Panc1 (cell line): ENCODE measurements around the gene LINC01488. TPM values are rescaled to one million over a fixed set of nuclear protein-coding genes. Genes with fewer than 3 reads are reported as not detected.

Experiments
- ATAC-seq: fragments of 200-7000 bp; cut with Tn5 transposase; 2 replicates; pipeline ENCODE4 v1.9.1; 2020; ENCODE audit warnings: mild to moderate bottlenecking, moderate library complexity
- BruUV-seq: library from RNA; stranded (reverse); fragments of 400-500 nt; replicated peaks from 2 replicates; lab custom pipeline; 2021; lab: Mats Ljungman, UMichigan
- CTCF ChIA-PET: fragments of 300-600 bp; sonication (Branson Sonifier 250); formaldehyde crosslinking; loops from one replicate; lab custom pipeline; 2022; ENCODE audit warnings: antibody characterized with exemption; lab: Charles Lee
- POLR2A ChIA-PET: fragments of 300-600 bp; sonication (Branson Sonifier 250); formaldehyde crosslinking; loops from one replicate; lab custom pipeline; 2022; ENCODE audit warnings: antibody characterized with exemption; lab: Charles Lee
- DNase-seq: peaks from one replicate; pipeline ENCODE4 v3.0.0-alpha.2; 2010; ENCODE audit warnings: low read depth, low spot score
- H3K27ac ChIP-seq: 2 replicates; pipeline ENCODE4 v1.5.1; 2011; ENCODE audit warnings: mild to moderate bottlenecking, low read length, inconsistent platforms
- H3K27me3 ChIP-seq: fragments of 200-500 bp; sonication (Bioruptor generic); 2 replicates; pipeline ENCODE4 v1.6.0; 2014; ENCODE audit warnings: low read length, inconsistent platforms; ENCODE audit not compliant: control insufficient read depth, insufficient read depth
- H3K36me3 ChIP-seq: fragments of 200-500 bp; sonication (Bioruptor generic); 2 replicates; pipeline ENCODE4 v1.5.1; 2014; ENCODE audit warnings: inconsistent platforms, mild to moderate bottlenecking, low read length, moderate library complexity; ENCODE audit not compliant: control insufficient read depth, insufficient read depth
- H3K4me1 ChIP-seq: 2 replicates; pipeline ENCODE4 v1.5.1; 2011; ENCODE audit warnings: inconsistent platforms, mild to moderate bottlenecking, low read length, moderate library complexity; ENCODE audit not compliant: control insufficient read depth, insufficient read depth
- H3K4me3 ChIP-seq, 2 experiments: 2 replicates each; pipeline ENCODE4 v1.5.1; 2011 to 2012; ENCODE audit warnings: low read depth in 2 of 2, low read length in 2 of 2, mild to moderate bottlenecking in 2 of 2, inconsistent platforms in 1 of 2, moderate library complexity in 1 of 2
- H3K9me3 ChIP-seq: fragments of 200-500 bp; sonication (Bioruptor generic); 2 replicates; pipeline ENCODE4 v1.5.1; 2014; ENCODE audit warnings: low read depth, mild to moderate bottlenecking, inconsistent platforms, low read length, moderate library complexity; ENCODE audit not compliant: control insufficient read depth, insufficient read depth
- POLR2AphosphoS5 ChIP-seq: IDR thresholded peaks from 2 replicates; pipeline ENCODE4 v1.6.1; 2012; ENCODE audit warnings: mild to moderate bottlenecking, low read depth, low read length, moderate library complexity
- SIN3A ChIP-seq: IDR thresholded peaks from 2 replicates; pipeline ENCODE4 v1.6.1; 2012; ENCODE audit warnings: low read depth, mild to moderate bottlenecking, low read length, moderate library complexity, borderline replicate concordance; ENCODE audit not compliant: insufficient read depth
- TCF7L2 ChIP-seq: IDR thresholded peaks from 2 replicates; pipeline ENCODE4 v1.6.1; 2011; ENCODE audit warnings: mild to moderate bottlenecking, low read depth, low read length, inconsistent platforms
- in situ Hi-C: cut with HindIII; loops from 2 replicates; pipeline ENCODE4 v1.10.0; 2016; ENCODE audit warnings: low sequenced_read_pairs, low pct_unique_long_range_greater_than_20kb
- intact Hi-C: fragments of 100-400 bp; cut with micrococcal nuclease; formaldehyde crosslinking; loops from one replicate; pipeline ENCODE4 v1.10.0; 2022; ENCODE audit not compliant: unreplicated experiment
- total RNA-seq: library from RNA; stranded (reverse); gene quantifications from one replicate; pipeline ENCODE4 v1.2.1, GENCODE V29; 2021; ENCODE audit not compliant: unreplicated experiment
- TF ChIP-seq, protein P1 (sequence below), 2 experiments: IDR thresholded peaks; 2 replicates each; pipeline ENCODE4 v1.6.1; 2011 to 2012; ENCODE audit warnings: low read depth in 2 of 2, control low read depth in 1 of 2, low read length in 1 of 2, mild to moderate bottlenecking in 1 of 2, moderate library complexity in 1 of 2; ENCODE audit not compliant: insufficient read depth in 1 of 2
- TF ChIP-seq, protein P2 (sequence below): fragments of 450-650 bp; IDR thresholded peaks from 2 replicates; pipeline ENCODE4 v1.5.1; 2017; ENCODE audit warnings: mild to moderate bottlenecking

LINC01488 gene
- total RNA-seq, 1 experiment from 2014 or later: not detected

DNA sequence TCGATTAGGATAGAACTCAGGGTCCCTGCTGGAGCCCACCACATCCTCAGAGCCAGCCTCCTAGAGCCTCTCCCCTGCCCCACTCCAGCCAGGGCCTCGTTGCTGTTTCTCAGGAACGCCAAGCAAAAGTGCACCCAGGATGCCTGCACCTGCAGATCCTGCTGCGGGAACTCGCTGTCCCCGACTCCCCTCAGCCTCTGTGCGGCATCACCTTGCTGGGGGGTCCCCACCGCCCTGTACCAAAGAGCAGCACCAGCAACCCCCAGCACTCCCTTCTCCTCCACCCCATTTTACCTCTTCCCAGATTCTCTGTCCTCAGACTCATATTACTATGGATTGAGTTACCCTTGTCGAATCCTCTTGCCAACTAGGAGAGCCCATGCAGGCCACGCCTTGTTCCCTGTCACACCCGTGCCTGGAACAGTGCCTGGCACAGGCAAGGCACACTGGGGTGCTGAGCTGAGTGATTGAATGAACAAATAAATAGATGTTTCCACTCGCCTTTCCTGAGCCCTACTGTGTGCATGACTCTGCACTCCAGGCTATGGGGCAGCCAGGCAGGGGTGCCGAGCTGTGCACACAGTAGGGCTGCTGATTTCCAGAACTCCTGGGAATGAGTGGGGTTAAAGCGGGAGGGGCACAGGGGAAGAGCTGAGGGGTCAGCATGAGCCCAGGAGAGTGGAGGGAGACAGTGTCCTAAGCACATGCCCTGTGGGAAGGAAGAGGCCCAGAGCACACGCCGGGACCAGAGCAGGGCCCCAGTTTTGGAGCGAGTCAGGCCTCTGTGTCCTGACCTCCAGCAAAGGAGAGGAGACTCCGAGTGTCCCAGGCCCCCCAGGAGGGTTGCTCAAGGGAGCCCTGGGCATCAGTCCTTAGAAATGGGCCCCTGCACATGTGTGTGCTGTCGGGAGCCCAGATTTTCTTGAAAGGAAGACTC is 44.3 kb downstream of the LINC01488 start:
- intact Hi-C loops: no loop called here
- Histone ChIP-seq H3K36me3 (no peaks in the 10 kb centered on the region), H3K9me3 (no peaks in the 10 kb centered on the region), H3K4me3 (no peak overlapping the region), H3K27ac (no peak overlapping the region), H3K27me3 (no peaks in the 10 kb centered on the region), H3K4me1 (no peaks in the 10 kb centered on the region)
- no peak for DNase-seq
- ATAC-seq: peak; percentile 53
- ChIA-PET CTCF (no interaction called here), POLR2A (no interaction called here)
- TF ChIP-seq POLR2AphosphoS5 (no peak), SIN3A (no peak), TCF7L2 (no peak)
- TF ChIP-seq, protein P1, sequence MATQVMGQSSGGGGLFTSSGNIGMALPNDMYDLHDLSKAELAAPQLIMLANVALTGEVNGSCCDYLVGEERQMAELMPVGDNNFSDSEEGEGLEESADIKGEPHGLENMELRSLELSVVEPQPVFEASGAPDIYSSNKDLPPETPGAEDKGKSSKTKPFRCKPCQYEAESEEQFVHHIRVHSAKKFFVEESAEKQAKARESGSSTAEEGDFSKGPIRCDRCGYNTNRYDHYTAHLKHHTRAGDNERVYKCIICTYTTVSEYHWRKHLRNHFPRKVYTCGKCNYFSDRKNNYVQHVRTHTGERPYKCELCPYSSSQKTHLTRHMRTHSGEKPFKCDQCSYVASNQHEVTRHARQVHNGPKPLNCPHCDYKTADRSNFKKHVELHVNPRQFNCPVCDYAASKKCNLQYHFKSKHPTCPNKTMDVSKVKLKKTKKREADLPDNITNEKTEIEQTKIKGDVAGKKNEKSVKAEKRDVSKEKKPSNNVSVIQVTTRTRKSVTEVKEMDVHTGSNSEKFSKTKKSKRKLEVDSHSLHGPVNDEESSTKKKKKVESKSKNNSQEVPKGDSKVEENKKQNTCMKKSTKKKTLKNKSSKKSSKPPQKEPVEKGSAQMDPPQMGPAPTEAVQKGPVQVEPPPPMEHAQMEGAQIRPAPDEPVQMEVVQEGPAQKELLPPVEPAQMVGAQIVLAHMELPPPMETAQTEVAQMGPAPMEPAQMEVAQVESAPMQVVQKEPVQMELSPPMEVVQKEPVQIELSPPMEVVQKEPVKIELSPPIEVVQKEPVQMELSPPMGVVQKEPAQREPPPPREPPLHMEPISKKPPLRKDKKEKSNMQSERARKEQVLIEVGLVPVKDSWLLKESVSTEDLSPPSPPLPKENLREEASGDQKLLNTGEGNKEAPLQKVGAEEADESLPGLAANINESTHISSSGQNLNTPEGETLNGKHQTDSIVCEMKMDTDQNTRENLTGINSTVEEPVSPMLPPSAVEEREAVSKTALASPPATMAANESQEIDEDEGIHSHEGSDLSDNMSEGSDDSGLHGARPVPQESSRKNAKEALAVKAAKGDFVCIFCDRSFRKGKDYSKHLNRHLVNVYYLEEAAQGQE (IDR thresholded peaks at IDR 0.05; ENCODE audit: insufficient read depth in 1 of 2, low read depth in 2 of 2, low read length in 1 of 2): no peak
- TF ChIP-seq, protein P2, sequence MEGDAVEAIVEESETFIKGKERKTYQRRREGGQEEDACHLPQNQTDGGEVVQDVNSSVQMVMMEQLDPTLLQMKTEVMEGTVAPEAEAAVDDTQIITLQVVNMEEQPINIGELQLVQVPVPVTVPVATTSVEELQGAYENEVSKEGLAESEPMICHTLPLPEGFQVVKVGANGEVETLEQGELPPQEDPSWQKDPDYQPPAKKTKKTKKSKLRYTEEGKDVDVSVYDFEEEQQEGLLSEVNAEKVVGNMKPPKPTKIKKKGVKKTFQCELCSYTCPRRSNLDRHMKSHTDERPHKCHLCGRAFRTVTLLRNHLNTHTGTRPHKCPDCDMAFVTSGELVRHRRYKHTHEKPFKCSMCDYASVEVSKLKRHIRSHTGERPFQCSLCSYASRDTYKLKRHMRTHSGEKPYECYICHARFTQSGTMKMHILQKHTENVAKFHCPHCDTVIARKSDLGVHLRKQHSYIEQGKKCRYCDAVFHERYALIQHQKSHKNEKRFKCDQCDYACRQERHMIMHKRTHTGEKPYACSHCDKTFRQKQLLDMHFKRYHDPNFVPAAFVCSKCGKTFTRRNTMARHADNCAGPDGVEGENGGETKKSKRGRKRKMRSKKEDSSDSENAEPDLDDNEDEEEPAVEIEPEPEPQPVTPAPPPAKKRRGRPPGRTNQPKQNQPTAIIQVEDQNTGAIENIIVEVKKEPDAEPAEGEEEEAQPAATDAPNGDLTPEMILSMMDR: no peak
- BruUV-seq: no TSS peak
- in situ Hi-C loops: no loop called here

DNA sequence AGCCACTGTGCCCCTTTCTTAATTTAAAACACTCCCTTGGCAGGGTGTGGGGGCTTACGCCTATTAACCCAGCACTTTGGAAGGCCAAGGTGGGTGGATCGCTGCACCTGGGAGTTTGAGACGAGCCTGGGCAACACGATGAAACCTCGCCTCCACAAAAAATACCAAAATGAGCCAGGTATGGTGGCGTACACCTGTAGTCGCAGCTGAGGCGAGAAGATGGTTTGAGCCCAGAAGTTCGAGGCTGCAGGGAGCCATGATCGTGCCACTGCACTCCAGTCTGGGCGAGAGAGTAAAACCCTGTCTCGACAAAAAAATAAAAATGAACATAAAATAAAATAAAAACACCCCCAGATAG is 45.0 kb downstream of the LINC01488 start:
- in situ Hi-C loops (no loop called here), intact Hi-C loops (no loop called here)
- H3K4me1 ChIP-seq: no peaks in the 10 kb centered on the region
- no TSS peak for BruUV-seq
- DNase-seq (no peak), ATAC-seq (no peak)
- ChIA-PET POLR2A (no interaction called here), CTCF (no interaction called here)
- no peak overlapping the region for H3K4me3 ChIP-seq
- no peaks in the 10 kb centered on the region for H3K27me3 ChIP-seq
- no peaks in the 10 kb centered on the region for H3K9me3 ChIP-seq
- H3K36me3 ChIP-seq: no peaks in the 10 kb centered on the region
- H3K27ac ChIP-seq: no peak overlapping the region
- TF ChIP-seq SIN3A (no peak), POLR2AphosphoS5 (no peak), TCF7L2 (no peak)
- TF ChIP-seq, protein P2: no peak
- TF ChIP-seq, protein P1 (IDR thresholded peaks at IDR 0.05; ENCODE audit: insufficient read depth in 1 of 2, low read depth in 2 of 2, low read length in 1 of 2): no peak
